ENCODE measurements around the gene GIGYF2.

The GIGYF2 gene

DNA sequence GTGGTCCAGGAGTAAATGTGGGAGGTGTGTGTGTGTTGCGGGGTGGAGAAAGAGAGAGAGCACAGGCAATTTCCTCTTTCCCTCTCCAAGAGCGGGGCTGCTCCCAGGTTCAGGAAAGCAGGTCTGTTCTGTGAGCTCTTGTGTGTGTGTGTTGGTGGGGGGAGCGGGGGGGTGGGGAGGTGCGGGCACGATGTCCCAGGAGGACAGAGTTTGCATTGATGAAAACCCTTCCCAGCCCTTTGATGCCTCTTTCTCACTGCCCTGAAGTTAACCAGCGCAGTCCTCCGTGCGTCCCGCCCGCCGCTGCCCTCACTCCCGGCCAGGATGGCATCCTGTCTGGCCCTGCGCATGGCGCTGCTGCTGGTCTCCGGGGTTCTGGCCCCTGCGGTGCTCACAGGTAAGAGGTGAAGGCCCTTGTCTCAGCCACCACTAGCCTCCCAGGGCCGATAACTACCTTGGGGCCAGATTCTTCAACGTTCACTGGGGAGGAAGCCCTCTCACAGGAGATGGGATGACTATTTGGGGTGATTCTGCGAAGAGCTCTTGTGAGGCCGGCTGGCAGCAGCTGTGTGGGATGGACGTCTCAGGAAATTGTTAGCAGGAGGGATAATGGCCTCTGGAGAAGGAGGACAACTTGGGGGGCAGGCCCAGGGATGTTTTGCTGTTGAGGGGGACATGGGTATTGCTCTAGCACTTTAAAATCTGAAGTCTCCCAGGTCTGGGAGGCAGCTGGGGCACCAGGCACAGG, 173.1 kb downstream of the GIGYF2 start, which contains the start of gene SNORC:
SNORC (plus strand) TSS at position 247 of the 748 bp plus-strand sequence; CDS start at position 325, 78 bp downstream.
- no peak for DNase-seq

DNA sequence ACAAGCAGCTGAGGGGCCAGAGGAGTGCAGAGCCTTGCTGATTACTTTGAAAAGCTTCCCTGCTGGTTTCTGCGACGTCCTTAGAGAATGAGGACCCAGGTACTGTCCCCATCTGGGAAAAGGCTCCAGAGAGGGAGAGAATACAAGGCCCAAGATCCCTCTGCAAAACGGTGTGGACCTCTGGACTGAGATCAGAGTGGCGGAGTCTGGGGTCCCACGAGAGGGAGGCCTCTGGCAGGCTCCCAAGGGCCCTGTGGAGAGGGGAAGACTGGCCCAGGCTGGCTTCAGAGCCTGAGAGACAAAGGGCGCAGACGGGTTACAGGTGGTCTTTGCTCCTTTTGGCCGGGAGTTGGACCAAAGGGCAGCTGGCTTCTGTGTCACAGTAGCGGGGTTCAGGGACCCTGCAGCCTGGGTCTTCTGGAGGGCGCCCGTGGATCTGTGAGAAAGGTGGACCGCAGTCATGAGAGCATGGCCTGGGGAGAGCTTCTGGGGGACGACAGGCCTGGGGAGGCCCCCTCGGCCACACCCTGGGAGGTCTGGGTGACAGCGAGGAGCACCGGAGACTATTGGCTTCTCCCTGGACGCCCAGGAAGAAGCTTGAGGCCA, 173.7 kb downstream of the GIGYF2 start:
- DNase-seq = no peak

DNA sequence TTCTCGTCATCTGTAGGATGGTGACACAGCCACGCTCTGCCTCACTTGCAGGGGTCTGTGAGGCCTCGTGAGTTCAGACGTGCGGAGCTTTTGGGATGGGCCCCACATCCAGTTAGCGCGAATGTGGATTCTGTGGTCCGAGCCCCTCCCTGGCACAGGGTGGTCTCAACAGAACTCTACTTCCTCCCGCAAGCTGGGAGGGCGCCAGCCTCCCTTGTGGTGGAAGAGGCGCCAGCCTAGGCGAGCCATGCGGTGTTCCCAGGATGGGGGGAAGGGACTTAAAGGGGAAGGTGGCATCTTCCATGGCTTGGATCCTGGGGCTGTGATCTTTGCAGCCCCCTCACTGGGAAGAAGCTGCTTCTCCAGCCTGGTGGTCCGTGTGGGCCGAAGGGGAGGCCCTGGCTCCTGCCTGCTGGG, 174.3 kb downstream of the GIGYF2 start:
- DNase-seq = no peak

DNA sequence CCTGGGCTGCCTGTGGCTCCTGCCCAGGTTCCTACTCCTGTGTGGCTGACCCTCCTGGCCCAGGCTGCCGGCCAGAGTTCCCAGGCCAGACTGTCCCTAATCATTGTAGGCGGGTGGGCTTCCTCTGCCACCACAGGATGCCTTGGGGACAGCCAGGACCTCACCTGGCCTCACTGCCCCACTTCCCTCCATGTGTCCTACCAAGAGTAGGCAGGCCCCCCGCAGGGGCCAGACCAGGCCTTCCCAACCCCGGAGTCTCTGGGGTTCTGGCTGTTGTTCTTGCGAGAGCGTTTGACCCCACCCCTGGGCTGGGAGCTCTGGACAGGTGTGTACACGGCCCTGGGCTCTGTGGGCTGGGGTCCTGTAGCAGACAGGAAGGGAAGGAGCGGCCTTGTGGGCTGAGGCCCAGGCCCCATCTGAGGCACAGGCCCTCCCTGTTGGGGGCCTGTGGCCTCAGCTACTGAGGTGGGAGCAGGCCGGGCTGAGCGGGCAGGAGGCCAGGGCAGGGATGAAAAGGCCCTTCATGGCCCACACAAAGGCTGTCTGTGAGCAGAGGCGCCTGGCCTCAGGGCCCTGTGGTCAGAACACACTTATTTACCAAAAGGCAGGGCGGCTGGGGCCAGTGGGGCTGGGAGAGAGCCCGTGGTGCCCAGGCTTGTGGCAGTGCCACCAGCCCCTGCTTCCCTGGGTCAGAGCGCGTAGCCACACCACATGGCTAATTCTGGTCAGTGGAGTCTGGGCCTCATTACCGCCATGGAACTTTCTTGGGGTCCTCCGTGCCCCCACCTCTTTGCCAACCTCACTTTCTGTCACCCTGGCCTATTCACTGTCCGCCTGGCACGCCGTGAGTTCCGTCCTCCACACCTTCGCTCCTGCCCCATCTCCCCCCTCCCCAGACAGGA, 175.0 kb downstream of the GIGYF2 start:
- no peak for DNase-seq

DNA sequence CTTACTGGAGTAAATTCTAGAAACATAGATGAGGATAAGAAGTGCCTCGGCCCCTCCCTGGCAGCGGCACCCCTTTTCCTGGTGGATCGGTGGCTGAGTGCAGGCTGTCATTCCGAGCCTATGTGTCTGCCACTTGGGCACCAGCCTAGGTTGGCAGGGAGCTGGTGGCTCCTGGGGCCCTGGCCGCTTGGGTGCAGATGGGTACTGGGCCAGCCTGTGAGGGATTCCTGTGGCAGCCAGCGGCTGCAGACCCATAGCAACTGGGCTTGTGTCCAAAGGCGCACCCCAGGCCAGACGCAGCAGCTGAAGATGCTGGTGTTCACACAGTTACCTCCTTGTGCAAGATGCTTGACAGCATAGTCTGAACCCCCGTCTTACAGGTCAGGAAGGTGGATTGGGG, 175.7 kb downstream of the GIGYF2 start:
- no peak for DNase-seq

DNA sequence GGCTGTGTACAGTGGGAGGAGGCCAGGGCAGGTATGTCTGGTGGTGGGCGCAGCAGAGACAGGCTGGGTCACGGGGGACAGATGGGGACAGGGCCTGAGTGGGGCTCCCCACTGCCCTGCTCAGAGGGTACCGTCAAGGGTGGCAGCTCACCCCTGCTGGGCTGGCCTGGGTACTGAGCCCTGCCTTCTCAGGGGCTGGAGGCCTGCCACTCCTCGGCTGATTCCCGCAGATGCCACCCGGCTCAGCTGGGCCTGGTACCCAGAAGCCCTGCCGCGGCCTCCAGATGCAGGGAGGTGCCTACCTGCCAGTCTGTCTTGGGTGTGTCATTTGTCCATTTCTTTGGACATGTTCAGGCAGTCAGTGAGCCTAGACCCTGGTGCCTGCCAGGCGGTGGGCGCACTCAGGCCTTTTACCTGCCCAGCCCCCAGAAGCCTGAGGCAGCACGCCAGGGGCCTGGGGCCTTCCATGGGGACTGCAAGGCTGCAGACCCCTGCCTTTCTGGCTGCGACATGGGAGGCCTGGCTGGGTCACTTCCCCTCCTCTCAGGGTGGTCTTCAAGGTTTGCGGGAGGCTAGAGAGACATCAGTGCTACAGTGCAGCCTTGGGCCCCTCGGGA, 176.3 kb downstream of the GIGYF2 start:
- no peak for DNase-seq

DNA sequence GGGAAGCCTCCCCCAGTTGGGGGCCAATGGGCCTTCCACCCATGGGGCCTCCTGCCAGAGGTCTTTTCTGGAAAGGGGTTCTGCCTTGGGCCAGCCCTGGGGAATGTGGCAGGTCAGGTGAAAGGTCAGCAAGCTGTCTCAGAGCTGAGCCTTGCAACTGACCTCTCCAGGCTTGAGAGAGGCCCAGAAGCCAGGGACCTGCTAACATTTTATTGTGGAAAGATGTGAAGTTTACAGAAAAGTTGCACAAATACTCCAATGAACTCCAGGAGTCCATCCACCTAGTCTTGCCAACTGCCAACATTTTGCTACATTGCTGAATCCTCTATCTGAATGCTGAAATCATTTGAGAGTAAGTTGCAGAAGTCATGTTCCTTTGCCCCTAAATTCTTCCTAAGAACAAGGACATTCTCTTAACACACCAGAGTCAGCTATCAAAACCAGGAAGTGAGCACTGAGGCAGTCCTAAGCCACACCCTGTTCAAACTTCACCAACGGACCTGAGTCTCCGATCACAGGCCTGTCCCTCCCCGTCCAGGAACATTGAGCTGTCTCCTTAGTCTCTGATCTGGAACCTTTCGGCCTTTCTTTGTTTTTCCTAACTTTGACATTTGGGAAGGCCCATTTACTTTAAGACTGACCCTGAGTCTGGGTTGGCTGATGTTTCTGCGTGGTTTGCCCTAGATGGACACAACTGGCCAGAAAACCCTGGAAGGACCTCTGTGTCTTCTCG, 176.9 kb downstream of the GIGYF2 start:
- DNase-seq = no peak

DNA sequence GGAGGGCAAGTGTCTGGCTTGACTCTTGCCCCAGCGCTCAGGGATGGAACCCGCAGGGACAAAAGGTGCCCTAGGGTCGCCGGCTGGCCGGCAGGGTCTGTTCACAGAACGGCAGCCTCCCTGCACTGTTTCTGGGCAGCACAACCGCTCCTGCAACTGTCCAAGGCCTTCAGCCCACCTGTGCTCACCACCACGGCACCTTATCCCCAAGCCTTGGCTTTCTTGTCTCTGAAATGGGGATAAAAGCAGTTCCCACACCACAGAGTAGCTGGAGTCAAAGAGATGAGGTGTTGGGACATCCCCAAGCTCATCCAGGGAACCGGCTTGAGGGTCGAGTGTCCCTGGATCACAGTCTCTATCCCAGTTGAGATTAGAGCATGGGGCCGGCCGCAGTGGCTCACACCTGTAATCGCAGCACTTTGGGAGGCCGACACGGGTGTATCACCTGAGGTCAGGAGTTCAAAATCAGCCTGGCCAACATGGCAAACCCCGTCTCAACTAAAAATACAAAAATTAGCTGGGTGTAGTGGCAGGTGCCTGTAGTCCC, 177.6 kb downstream of the GIGYF2 start:
- DNase-seq = no peak

DNA sequence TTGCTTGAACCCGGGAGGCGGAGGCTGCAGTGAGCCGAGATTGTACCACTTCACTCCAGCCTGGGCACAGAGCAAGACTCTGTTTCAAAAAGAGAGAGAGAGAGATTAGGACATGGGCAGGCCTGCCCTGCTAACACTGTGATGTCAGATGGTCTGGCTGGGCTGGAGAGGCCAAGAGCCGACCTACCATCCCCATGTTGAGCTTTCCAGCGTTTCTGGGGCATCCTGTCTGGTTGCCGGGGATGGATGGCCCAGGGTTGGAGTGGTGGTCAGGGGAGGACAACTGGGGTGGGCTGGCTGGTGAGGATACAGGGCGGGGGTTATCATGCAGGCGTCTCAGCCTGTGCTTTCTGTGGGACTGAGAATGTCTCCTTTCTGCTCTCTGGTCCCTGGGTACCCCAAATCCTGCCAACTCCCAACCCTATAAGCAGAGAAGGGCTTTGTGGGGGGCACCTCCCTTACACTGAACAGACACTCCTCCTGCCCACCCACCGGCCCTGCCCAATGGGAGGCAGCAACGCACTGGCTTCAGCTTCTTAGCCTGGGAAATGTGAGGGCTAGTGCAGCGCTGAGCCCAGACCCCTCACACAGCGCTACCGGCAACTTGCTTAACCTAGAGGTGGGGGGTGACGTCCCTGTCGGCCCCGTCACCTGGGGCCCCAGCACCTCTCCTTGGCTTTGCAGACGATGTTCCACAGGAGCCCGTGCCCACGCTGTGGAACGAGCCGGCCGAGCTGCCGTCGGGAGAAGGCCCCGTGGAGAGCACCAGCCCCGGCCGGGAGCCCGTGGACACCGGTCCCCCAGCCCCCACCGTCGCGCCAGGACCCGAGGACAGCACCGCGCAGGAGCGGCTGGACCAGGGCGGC, 178.4 kb downstream of the GIGYF2 start:
- DNase-seq = no peak

DNA sequence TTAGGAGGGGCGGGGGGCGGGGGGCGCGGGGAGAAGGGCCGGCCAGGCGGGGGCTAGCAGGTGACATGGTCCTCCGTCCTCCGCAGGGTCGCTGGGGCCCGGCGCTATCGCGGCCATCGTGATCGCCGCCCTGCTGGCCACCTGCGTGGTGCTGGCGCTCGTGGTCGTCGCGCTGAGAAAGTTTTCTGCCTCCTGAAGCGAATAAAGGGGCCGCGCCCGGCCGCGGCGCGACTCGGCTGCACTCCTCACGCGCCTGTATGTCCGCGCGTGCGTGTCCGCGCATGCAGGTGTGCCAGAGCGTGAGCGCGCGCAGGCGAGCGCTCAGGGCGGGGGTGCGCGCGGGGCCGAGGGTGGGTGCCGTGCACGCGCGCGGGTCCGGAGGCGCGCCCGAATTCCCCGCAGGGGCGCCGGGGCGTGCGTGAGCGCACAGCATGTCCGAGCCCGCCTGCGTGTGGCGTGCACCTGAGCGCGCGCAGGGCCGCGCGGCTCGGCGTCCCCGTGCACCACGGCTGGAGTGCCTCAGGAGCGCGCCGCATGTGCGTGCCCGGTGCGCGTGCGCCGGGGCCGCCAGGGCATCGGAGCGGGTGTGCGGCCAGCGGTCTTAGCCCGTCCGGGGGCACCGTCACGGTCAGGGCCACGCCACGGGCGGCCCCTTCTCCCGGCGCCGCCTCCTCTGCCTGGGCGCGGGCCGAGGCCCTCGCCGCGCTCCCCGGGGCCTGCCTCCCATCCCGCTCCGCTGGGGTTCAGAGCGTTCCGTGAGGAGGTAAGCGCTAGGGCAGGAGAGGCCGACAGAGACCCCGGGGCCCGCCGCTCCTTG, 179.2 kb downstream of the GIGYF2 start:
- DNase-seq = no peak

DNA sequence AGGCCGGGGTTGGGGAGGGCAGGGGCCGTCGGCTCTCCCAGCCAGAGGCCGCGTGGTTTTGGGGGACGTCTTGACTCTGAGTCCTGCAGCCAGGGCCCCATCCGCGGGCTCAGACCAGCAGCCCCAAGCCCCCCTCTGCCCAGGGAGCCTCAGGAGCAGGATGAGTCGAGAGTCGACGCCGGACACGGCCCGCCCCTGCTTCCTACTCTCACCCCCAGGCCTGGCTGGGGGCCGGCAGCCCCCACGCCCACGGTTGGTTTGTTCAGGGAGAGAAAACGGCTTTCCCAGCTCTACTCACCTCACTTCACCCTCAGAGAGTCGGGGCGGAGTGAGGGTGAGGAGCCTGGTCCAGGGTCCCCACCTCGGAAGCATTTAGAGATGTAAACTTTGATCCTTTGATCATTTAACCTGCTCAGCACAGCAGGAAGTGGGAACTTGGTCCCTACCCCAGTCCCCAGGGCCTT, 179.9 kb downstream of the GIGYF2 start:
- DNase-seq = no peak

DNA sequence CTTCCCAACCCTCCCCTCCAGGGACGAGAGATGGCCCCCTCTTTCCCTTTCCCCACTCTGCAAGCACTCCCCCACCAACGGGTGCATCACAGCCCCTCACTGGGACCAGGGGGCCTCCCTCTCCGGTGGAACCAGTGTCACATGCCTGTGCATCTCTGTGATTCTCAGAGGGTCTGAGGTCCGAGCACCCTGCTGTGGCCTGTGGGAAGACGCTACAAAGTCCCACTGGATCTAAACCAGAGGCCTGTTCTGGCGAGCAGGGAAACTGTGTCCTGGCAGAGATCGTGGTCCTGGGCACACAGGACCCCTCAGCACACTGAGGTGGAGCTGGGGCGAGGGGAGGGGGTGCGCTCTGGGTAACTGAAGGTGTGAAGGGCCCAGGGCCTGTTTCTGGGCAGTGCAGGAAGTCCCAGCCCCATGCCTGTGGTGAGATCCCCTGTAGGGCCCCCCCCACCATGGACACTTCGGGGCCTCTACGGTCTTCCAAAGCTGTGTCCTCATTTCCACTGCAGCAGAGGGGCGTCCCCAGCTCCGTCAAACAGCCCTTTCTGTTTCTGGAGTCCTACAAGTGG, 180.9 kb downstream of the GIGYF2 start:
- no peak for DNase-seq

DNA sequence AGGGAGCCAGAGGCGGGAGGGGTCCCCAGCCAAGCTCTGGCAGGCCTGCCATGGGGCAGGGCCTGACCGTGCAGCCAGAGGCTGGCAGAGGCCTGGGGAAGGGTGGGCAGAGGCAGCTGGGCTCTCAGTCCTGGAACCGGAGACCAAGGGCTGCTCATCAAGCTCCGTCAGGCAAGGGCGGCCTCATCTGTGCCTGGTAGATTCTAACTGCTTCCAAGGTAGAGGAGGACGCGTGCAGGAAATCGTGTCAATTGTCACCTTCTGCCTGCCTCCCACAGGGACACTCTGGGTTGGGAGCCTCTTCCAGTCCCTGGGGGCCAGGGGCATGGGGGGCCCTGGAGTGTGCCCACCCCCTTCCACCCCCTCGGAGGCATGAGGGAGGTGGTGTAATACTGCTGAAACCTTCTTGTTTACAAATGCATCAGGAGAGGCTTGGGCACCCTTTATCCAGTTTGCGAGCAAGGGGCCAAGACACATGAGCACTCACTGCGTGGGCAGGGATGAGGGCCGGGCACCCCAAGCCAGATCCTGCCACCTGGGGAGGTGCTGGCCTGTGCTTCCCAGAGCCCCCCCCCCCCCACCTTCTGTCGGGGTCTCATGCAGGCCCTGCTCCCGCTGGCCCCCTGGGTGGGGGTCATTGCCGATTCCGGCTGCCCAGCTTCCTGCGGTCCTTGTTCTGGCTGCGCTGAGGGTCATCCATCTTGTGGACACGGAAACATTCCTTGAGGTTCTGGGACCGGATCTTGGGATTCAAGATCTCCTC, 181.9 kb downstream of the GIGYF2 start:
- no peak for DNase-seq

DNA sequence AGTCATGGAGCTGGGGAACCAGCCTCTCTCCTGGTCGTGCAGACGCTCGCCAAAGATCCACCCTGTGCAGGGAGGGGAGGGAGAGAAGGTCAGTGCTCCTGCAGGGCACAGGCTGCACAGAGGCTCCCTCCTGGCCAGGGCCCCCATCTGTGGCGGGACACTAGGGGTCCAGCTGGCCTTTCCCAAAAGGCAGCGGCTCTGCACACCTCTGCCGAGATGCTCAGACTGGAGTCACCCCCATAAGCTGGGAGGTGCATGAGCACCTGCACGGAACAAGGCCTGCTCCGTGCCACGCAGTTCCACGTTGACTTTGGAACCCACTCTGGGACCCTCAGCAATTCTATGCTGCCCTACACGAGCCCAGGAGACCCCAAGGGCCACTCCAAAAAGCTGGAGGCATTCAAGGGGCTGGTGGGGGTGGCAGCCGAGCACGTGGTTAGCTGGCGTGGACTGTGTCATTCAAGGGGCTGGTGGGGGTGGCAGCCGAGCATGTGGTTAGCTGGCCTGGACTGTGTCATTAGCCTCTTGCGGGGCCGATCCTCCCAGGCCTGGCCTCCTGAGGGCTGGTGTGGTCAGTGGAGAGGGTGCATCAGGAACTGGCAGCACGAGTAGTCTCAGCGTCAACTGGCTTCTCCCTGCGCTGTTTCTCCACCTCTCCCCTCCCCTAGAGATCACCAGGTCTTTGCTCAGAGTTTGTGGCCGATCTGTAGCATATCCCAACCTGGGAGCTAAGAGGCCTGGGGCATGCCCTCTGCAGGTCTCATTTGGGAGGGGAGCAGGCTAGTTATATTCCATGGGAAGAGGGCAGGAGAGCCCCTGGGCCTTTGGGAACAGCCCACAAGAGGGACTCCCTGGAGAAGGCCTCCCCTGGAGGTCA, 182.7 kb downstream of the GIGYF2 start:
- no peak for DNase-seq

DNA sequence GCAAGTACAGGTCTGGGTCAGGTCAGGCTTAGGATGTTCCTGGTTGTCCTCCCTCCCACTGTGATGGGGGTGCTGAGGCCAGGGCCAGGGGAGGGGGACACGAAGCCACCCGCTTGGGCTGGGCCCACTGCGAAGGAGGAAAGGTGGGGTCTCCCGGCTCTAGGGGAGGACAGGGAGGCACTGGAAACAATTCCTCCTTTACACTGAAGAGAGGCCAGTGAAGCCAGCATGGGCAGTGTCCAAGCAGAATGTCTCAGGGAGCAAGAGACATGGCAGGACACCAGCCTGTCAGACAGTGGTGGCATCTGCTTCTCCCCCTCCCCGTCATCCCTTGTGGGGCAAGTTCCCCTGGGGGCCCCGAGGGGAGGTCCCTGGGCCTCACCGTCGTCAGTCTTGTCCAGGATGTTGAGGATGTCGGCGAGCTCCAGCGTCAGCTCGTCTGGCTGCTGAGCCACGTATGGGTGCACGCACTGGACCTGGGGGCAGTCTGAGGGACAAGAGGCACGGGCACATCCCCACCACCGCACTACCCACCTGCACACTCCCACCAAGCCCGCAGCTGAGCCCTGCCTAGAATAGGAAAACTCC, 183.7 kb downstream of the GIGYF2 start:
- no peak for DNase-seq

DNA sequence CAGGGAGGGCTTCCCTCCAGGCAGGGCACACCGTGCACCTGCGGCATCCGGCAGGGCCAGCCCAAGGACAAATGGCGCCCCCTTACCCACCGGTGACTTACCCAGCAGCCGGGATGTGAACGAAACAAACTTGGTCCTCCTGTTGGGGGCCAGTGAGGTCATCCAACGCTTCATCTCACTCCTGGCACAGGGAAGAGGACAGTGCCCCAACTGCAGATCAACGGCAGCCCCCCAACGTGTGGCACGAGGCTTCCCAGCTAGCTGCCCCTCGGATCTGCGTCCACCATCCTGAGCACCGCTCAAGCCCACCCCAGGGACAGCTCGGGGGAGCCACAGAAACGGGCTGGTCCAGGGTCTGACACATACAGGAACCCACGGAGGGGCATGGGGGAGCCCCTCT, 185.0 kb downstream of the GIGYF2 start:
- no peak for DNase-seq

DNA sequence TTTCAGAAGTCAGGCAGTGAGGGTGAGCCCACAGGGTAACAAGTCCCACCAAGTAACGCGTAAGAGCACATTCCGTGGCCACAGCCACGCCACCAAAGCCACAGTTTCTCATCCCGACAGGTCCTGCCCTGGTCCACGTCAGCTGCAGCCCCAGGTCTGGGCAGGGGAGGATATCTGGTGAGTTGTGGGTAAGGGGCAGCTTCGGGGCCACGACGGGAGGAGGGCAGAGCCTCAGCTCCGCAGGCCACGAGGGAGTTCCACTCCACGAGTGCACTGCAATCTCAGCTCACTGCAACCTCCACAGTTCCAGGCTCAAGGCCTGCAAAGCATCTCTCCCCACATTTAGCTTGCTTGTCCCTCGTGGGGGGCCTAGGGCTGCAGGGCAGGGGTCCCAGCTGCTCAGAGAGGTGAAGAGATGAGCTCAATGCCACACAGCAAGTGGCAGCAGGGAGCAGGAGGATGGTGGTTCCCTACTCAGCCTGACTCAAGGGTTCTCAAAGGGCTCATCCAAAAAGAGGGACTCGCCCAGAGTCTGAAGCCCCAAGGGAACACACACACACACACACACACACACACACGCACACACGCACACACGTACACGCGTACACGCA, 185.5 kb downstream of the GIGYF2 start:
- no peak for DNase-seq
